ENCODE data around the gene RIC8B.

Gene RIC8B

DNA sequence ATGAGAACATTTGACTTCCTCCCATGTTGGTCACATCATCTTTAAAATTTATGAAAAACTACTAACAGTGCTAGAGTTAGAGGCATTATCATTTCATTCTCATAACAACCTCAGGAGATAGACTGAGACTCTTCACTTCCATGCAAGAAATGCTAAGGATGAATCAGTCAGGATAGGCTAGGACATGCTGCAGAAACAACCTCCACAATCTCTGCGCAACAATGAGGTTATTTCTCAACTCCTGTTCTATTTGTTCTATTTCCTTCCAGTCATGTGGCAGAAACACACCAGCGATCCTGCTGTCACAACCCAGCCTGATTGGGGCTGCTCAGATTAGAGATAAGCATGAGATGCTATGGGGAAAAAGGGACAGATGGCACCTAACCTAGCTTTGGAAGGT, 132.2 kb downstream of the RIC8B start:
- FAIRE-seq: peak; percentile 23

DNA sequence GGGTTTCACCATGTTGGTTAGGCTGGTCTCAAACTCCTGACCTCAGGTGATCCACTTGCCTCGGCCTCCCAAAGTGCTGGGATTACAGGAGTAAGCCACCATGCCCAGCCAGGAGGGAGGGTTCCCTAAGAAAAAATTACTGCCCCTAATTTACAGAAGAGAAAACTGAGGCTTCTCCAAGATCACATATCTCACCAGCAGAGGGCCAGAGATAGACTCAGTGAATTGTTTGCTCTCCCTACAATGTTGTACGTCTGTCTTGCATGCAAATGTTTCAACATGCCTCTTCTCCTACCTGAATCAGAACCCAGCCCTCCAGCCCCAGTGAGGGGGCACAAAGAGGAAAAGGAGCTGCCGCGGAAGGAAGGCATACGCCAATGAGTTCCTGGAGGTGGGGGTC, 132.9 kb downstream of the RIC8B start:
- TF ChIP-seq POU2F2 (IDR thresholded peaks at IDR 0.05; ENCODE audit: low read depth, low read length) (0 out of 2 replicates have a peak, but pooled peaks have one; percentile 13), POLR2AphosphoS5 (IDR thresholded peaks at IDR 0.05; ENCODE audit: low read depth, low read length) (no peak), SPI1 (IDR thresholded peaks at IDR 0.05; ENCODE audit: low read depth, low read length) (no peak), TAF1 (IDR thresholded peaks at IDR 0.05; ENCODE audit: low read depth, low read length) (no peak)
- peak; percentile 26 for FAIRE-seq
- no peak for DNase-seq (ENCODE audit: insufficient read length, low spot score)

More for the DNA sequence above, 132.2 kb downstream of the RIC8B start:
- no peak for TF ChIP-seq POLR2AphosphoS5 (IDR thresholded peaks at IDR 0.05; ENCODE audit: low read depth, low read length)
- no peak for TF ChIP-seq PAX5 (IDR thresholded peaks at IDR 0.05; ENCODE audit: insufficient read depth, low read length, severe bottlenecking)
- TF ChIP-seq SPI1 (IDR thresholded peaks at IDR 0.05; ENCODE audit: low read depth, low read length): no peak
- no peak for TF ChIP-seq POU2F2 (IDR thresholded peaks at IDR 0.05; ENCODE audit: low read depth, low read length)
- TF ChIP-seq TAF1 (IDR thresholded peaks at IDR 0.05; ENCODE audit: low read depth, low read length): no peak
- TF ChIP-seq POLR2A (IDR thresholded peaks at IDR 0.05; ENCODE audit: low read depth, low read length): no peak
- no peak for DNase-seq (ENCODE audit: insufficient read length, low spot score)

DNA sequence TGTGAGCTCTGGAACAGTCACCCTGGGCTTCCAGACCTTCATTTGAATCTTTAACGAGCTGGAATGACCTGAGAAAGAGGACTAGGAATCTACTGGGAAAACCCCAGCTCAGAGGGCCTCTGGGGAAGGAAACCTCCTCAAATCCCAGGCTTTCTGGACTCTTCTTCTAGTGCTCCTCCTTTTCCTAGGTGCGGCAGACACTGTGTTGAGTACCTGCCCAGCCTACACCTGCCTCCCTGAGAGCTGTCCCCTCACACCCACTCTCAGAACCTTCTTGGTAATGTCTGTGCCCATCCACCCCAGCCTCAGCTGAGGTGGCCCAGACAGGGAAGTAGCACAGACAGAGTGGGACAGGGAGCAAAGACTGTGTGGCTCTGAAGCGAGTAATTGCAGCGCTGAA, 133.4 kb downstream of the RIC8B start:
- TF ChIP-seq PAX5 (IDR thresholded peaks at IDR 0.05; ENCODE audit: insufficient read depth, low read length, severe bottlenecking) (no peak), POU2F2 (IDR thresholded peaks at IDR 0.05; ENCODE audit: low read depth, low read length) (0 out of 2 replicates have a peak, but pooled peaks have one; percentile 0), SPI1 (IDR thresholded peaks at IDR 0.05; ENCODE audit: low read depth, low read length) (no peak), POLR2AphosphoS5 (IDR thresholded peaks at IDR 0.05; ENCODE audit: low read depth, low read length) (no peak)
- DNase-seq (ENCODE audit: insufficient read length, low spot score) (no peak), FAIRE-seq (no peak)

DNA sequence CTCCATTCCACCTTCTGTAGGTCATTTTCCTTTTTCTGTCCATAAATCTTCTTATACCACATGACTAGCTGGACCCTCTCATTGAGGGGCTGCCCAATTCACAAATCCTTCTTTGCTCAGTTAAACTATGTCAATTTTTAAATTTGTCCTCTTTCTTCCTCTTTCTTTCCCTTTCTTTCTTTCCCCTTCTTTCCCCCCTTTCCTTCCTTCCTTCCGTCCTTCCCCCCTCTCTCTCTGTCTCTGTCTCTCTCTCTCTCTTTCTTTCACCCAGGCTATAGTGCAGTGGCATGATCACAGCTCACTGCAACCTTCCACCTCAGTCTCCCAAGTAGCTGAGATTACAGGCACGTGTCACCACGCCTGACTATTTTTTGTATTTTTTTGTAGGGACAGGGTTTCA, 134.1 kb downstream of the RIC8B start:
- FAIRE-seq: no peak

DNA sequence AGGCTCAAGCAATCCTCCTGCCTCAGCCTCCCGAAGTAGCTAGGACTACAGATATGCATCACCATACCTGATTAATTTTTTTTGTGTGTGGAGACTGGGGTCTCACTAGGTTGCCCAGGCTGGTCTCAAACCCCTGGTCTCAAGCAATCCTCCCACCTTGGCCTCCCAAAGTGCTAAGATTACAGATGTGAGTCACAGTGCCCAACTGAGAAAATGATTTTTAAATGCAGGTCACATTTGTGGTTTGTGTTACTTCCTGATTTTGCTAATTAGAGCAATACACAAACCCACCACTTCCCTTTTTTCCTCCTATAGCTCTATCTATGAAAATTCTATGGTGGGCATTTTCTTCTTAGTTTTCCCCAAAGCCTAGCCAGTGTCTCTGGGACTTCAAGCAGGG, 135.7 kb downstream of the RIC8B start:
- TF ChIP-seq SPI1 (IDR thresholded peaks at IDR 0.05; ENCODE audit: low read depth, low read length) (peak; percentile 98), POLR2AphosphoS5 (IDR thresholded peaks at IDR 0.05; ENCODE audit: low read depth, low read length) (no peak)
- no peak for DNase-seq (ENCODE audit: insufficient read length, low spot score)
- FAIRE-seq: peak; percentile 85

More for the DNA sequence above, 134.1 kb downstream of the RIC8B start:
- no peak for DNase-seq (ENCODE audit: insufficient read length, low spot score)
- TF ChIP-seq POLR2A (IDR thresholded peaks at IDR 0.05; ENCODE audit: low read depth, low read length): no peak
- TF ChIP-seq SPI1 (IDR thresholded peaks at IDR 0.05; ENCODE audit: low read depth, low read length): no peak
- no peak for TF ChIP-seq PAX5 (IDR thresholded peaks at IDR 0.05; ENCODE audit: insufficient read depth, low read length, severe bottlenecking)
- no peak for TF ChIP-seq POU2F2 (IDR thresholded peaks at IDR 0.05; ENCODE audit: low read depth, low read length)
- no peak for TF ChIP-seq POLR2AphosphoS5 (IDR thresholded peaks at IDR 0.05; ENCODE audit: low read depth, low read length)
- TF ChIP-seq TAF1 (IDR thresholded peaks at IDR 0.05; ENCODE audit: low read depth, low read length): no peak

DNA sequence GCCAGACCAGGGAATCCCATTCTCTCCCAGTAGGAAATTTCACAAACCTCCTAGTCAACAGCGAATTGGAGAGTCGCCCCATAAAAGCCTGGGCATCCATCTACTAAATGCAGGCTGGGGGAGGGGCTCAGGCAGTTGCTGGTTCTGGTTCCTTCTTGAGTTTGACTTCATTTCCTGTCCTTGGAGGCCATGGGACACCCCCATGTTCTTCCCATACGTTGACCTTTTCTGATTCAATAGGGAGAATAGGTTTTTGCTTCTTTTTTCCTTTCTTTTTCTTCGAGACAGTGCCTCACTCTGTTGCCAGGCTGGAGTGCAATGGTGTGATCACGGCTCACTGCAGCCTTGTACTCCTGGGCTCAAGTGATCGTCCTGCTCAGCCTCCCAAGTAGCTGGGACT, 137.1 kb downstream of the RIC8B start:
- DNase-seq (ENCODE audit: insufficient read length, low spot score) (no peak), FAIRE-seq (no peak)
- TF ChIP-seq POLR2AphosphoS5 (IDR thresholded peaks at IDR 0.05; ENCODE audit: low read depth, low read length) (no peak), POLR2A (IDR thresholded peaks at IDR 0.05; ENCODE audit: low read depth, low read length) (no peak), SPI1 (IDR thresholded peaks at IDR 0.05; ENCODE audit: low read depth, low read length) (no peak), PAX5 (IDR thresholded peaks at IDR 0.05; ENCODE audit: insufficient read depth, low read length, severe bottlenecking) (no peak), TAF1 (IDR thresholded peaks at IDR 0.05; ENCODE audit: low read depth, low read length) (no peak), POU2F2 (IDR thresholded peaks at IDR 0.05; ENCODE audit: low read depth, low read length) (no peak)

DNA sequence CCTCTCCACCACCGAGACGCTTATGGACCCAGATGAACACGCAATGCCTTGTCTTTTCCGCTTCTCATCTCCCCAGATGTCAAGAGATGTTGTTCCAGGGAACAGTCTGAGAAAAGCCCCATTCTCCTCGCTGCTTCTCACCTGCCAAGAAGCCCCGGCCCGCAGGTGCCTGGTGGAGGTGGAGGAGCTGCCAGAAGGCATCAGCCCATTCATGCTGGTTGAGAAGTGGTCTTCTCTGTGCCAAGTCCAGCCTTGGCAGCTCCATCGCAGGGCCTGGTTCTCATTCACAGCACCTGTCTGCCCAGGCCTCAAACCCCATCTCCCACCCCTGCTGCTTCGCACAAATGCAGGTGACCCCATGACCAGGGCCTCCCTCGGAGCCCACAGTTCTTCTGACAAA, 139.0 kb downstream of the RIC8B start:
- no peak for TF ChIP-seq SPI1 (IDR thresholded peaks at IDR 0.05; ENCODE audit: low read depth, low read length)
- no peak for TF ChIP-seq POLR2A (IDR thresholded peaks at IDR 0.05; ENCODE audit: low read depth, low read length)
- TF ChIP-seq POLR2AphosphoS5 (IDR thresholded peaks at IDR 0.05; ENCODE audit: low read depth, low read length): no peak
- no peak for DNase-seq (ENCODE audit: insufficient read length, low spot score)
- no peak for FAIRE-seq

DNA sequence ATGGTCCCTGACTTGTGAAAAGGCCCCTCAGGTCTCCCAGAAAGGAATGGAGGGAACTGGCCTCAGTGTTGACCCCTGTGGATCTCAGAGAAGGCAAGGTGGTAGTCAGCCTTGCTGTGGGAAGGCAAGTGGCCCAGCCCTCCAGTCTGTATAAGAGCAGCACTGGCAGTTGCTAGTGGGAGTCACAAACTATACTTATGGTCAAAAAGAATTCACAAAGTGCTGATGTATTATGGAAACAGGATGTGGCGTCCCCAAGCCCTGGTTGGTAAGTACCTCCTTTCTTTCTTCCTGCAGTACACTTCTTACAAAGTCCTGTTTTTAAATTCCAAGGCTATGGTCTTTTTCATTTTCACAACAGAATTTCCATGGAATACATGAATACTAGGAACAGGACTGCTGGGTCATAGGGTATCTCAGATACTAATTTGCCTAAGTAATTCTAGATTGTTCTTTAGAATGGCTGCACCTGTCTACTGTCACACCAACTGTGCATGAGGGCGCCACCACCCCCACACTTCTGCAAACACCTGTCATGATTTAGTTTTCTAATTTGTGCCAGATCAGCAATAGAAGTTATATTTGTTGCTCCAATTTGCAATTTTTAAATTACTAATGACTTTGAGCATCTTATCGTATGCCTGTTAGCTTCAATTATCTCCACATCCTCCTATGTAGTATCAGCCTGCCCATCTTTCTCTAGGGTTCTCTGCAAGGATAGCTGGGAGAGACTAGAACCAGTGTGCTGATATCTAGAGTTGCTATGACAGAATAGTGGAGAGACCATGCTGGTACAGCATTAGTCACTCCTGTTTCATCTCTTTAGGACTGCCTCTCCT, 140.5 kb downstream of the RIC8B start:
- DNase-seq (ENCODE audit: insufficient read length, low spot score) (no peak), FAIRE-seq (peak; percentile 88)
- TF ChIP-seq POLR2AphosphoS5 (IDR thresholded peaks at IDR 0.05; ENCODE audit: low read depth, low read length) (no peak), POU2F2 (IDR thresholded peaks at IDR 0.05; ENCODE audit: low read depth, low read length) (0 out of 2 replicates have a peak, but pooled peaks have one; percentile 7)

DNA sequence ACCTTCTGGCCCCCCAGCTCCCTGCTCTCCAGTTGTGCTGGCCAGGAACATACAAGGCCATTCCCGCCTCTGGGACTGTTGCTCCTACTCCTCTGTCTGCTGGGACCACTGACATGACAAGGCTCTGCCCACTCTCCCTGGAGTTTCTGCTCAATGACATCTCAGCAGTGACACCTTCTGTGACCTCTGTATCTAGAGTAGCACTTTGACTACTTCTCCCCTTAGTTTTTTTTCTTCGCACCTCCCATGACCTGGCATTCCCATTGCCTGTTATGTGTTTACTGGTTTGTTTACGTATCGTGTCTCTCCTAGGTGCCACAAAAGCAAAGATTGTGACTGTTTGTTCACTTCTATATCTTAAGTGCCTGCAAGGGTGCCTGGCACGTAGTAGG, 141.1 kb downstream of the RIC8B start:
- FAIRE-seq (peak; percentile 57), DNase-seq (ENCODE audit: insufficient read length, low spot score) (no peak)
- TF ChIP-seq POU2F2 (IDR thresholded peaks at IDR 0.05; ENCODE audit: low read depth, low read length): no peak
- no peak for TF ChIP-seq POLR2A (IDR thresholded peaks at IDR 0.05; ENCODE audit: low read depth, low read length)
- no peak for TF ChIP-seq SPI1 (IDR thresholded peaks at IDR 0.05; ENCODE audit: low read depth, low read length)
- TF ChIP-seq POLR2AphosphoS5 (IDR thresholded peaks at IDR 0.05; ENCODE audit: low read depth, low read length): no peak
- no peak for TF ChIP-seq PAX5 (IDR thresholded peaks at IDR 0.05; ENCODE audit: insufficient read depth, low read length, severe bottlenecking)
- no peak for TF ChIP-seq TAF1 (IDR thresholded peaks at IDR 0.05; ENCODE audit: low read depth, low read length)

DNA sequence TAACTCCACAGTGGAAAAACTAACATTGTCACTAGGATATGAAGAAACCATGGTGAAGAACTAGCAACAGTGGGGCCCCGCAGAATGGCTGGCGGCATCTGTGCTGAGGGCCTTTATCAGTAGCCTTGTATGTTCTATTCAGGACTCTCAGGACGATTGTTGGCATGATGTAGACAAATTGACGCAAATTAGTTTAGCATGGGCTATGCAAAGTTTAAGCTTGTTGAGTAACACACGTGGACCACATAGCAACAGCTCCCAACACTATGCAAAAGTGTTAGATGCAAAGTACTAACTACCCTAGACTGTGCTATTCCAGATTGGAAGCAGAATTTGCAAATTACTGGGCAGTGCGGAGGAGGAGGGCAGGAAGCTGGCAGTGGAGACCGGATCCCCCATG, 143.0 kb downstream of the RIC8B start:
- peak; percentile 9 for FAIRE-seq
- TF ChIP-seq TAF1 (IDR thresholded peaks at IDR 0.05; ENCODE audit: low read depth, low read length) (no peak), POU2F2 (IDR thresholded peaks at IDR 0.05; ENCODE audit: low read depth, low read length) (no peak), POLR2AphosphoS5 (IDR thresholded peaks at IDR 0.05; ENCODE audit: low read depth, low read length) (no peak), SPI1 (IDR thresholded peaks at IDR 0.05; ENCODE audit: low read depth, low read length) (no peak), PAX5 (IDR thresholded peaks at IDR 0.05; ENCODE audit: insufficient read depth, low read length, severe bottlenecking) (no peak), POLR2A (IDR thresholded peaks at IDR 0.05; ENCODE audit: low read depth, low read length) (no peak)
- no peak for DNase-seq (ENCODE audit: insufficient read length, low spot score)
